Activated CD8-positive, alpha-beta memory T cell treated with anti-CD3 and anti-CD28 coated beads for 24 hours (primary cell): ENCODE data around the gene TPRA1.
"Not testable (repeated sequence)": the region's sequence is repeated elsewhere in the genome, so short reads cannot be mapped to it uniquely, and the experiment has no call there.

Source experiments
- DNase-seq: peaks from one replicate; pipeline ENCODE4 v3.0.0-alpha.2; 2020

TPRA1 gene

DNA sequence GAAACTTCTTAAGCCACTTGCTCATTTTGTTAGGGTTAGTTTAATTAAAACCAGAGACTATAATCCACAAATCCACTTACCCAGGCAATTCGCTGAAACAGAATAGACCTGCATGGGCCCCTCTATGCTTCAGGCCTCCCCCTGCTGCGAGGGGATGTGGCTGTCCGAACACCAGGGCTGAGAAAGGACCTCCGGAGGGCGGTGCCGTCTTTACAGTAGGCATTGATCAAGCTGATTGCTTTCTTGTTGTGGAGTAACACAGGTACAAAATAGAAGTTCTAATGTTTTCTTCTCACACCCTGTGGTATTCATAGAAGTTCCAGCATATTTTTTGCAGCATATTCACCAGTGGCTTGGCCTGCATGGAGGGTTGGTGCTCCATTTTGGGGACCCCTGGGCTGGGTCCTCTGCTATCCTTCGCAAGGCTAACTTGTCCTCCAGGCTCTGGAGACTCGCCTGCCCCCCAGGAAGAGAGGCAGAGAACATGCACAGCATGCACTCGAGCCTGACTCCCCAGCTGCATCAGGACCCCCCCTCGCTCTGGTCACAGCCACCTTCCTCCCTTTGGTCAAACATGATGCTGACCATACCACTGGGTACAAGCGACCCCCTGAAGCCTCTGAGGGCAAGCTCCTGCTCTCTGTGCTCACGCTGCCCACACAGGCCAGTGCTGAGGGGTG is 55.3 kb downstream of the TPRA1 start:
- no peak for DNase-seq

DNA sequence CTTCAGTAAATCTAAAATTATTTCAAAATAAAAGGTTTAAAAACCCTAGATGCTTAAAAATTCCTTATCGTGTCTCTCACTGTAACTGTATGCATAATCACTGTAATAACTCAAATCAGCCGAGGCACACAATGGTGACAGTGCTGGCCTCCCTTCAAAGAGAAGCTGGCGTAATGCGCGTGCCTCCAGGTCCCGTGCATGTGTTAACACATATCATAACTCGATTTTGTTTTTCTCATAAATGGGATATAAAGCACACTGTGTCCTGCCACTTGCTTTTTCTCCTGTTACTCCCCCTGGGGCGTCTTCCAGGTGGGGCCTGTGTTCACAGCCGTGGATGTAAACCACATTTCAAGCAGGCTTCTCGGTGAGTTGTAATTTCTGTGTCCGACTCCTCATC is 56.0 kb downstream of the TPRA1 start:
- peak; percentile 35 for DNase-seq

DNA sequence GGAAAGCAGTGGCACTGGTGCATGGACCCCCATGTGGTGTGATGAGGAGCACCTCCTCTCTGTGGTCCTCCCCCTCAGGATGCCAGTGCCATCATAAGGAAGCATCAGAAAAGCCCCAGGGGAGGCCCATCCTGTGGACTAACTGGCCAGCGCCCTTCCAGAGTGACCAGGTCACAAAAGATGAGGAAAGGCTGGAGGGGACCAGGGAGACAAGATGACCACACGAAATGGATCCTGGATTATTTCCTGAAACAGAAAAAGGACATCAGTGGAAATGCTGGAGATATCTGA is 56.4 kb downstream of the TPRA1 start:
- DNase-seq: peak; percentile 45

DNA sequence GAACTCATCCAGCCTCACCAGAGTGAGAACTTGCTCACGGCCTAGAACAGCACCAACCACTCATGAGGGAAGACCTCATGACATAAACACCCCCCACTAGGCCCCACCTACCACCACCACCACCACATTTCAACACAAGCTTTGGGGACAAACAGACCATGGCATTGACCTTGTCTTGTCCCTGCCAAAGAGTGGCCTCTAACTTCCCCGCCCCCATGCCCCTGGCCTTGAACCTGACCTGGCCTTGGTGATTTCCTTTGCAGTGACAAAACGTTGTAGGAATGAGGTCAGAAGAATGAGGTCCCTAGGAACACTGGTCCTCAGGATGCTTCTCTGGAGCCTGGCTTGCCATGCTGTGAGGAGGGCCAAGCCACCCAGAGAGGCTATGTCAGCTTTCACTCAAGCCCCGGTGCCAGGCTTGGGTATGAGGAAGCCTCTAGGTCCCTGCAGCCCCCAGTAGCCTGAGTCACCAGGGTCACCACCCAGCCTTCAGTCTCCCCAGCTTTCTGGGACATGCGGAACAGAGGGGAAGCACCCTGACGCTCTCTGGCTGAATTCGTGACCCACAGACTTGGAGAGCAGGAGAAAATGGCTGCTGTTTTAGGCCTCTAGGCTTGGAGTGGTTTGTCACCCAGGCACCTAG is 57.9 kb downstream of the TPRA1 start:
- DNase-seq: no peak

DNA sequence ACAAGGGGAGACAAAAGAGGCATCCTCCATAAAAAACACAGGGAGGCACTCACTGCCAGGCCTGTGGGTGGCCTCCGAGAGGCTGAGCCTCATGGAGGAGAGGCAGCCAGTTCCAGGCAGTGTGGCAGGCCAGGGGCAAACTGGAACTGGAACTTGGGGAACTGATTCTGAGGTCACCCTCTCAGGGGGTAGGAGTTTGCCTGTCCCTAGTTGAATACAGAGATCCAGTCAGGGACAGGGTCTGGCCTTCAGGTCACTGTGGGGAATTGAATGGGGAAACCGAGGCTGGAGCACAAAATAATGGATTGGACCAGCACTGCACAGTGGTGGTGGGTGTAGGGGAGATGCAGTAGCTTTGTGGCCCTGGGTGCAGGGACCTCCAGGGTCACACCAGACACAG is 58.7 kb downstream of the TPRA1 start:
- no peak for DNase-seq

DNA sequence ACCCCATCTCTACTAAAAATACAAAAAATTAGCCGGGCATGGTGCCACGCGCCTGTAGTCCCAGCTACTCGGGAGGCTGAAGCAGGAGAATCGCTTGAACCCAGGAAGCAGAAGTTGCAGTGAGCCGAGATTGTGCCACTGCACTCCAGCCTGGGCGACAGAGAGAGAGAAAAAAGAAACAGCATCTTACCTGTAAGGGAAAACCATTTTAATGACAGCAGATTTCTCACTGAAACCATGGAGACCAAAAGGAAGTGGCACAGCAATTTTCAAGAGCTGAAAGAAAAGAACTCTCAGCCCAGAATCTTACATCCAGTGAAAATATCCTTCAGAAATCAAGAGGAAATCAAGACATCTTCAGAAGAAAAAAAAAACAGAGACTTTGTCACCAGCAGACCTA is 59.7 kb downstream of the TPRA1 start:
- not testable (repeated sequence) for DNase-seq

DNA sequence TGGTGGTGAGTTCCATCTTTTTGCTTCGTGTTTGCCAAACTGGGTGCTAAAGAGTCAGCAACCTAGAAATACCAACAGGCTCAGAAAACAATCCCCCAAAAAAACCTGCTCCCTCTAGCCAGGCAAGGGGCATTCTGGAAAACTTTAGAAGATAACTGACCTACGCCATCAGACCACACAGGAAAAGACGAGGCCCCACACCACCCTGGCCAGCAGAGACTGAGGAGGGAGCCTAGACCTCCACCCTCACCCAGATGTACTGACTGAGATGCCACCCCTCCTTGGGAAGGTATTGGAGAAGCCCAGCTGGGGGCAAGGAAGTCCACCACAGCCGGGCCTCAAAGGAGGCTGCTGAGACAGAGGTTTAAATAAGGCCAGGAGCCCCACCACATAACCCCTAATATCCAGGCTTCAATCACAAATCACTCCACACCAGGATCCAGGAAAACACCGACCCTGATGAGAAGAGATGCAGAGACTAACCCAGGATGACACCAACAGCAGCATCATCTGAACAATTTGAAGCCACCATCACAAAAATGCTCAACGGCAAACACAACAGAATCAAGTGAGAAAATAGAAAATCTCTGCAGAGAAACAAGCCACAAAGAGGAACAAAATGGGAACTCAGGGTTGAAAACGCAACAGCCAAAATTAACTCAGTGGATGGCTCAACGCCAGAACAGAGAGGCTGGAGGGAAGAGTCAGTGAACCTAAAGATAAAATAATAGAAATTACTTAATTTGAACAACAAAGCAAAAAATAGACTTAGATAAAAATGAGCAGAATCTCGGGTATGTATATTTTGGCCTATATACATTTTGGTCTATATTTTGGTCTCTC is 61.0 kb downstream of the TPRA1 start:
- no peak for DNase-seq

DNA sequence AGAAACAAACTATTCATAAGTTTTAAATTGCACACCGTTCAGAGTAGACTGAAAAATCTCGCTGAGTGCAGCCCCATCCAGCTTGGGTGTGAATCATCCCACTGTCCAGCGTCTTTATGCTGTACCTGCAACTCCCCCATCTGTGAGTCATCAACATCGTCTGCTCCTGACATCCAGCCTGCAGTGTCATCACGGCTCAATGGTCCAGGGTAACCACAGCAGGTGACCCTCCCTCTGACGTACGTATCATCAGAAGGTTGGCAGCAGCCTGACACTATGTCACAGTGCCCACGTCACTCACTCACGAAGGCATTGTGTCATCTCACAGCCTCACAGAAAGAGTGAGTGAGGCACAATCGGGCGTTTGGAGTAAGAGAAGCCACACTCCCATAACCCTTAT is 65.2 kb downstream of the TPRA1 start:
- DNase-seq: no peak

DNA sequence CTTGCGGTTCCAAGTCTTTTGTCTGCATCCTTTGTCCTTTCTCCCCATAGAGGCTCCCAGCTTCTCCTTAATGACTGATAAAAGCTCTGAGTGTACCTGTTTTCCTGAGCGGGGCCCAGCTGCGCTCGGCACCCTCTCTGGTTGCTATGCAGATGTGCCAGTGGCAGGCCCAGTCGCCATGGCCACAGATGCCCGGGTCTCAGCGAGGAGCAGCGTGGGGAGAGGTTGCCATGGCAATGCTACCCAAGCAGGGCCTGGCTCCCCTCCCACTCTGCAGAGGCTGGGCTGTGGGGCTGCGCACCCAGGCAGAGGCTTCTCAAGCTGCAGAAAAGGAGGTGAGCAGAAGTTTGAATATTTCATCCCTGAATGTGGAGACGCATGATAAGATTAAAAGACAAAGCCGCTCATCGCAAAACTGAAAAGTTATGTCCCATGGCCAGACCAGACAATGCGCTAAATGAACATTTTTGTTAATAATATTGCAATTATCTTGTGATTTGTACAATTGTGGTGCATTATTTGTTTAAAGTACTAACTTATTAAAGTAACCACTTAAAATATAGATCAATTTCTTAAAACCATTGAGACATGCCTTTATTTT is 66.1 kb downstream of the TPRA1 start:
- no peak for DNase-seq
